HG02943 (cell line): Measurements from ENCODE around the gene ALG10.
"Not testable (repeated sequence)": the region's sequence is repeated elsewhere in the genome, so short reads cannot be mapped to it uniquely, and the experiment has no call there.

Source experiments
- ATAC-seq: cut with Tn5 transposase; IDR thresholded peaks from one replicate; pipeline ENCODE4 v1.9.1; 2021; ENCODE audit warnings: mild to moderate bottlenecking, low read depth, moderate library complexity; ENCODE audit not compliant: unreplicated experiment

ALG10 gene, protein sequence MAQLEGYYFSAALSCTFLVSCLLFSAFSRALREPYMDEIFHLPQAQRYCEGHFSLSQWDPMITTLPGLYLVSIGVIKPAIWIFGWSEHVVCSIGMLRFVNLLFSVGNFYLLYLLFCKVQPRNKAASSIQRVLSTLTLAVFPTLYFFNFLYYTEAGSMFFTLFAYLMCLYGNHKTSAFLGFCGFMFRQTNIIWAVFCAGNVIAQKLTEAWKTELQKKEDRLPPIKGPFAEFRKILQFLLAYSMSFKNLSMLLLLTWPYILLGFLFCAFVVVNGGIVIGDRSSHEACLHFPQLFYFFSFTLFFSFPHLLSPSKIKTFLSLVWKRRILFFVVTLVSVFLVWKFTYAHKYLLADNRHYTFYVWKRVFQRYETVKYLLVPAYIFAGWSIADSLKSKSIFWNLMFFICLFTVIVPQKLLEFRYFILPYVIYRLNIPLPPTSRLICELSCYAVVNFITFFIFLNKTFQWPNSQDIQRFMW

DNA sequence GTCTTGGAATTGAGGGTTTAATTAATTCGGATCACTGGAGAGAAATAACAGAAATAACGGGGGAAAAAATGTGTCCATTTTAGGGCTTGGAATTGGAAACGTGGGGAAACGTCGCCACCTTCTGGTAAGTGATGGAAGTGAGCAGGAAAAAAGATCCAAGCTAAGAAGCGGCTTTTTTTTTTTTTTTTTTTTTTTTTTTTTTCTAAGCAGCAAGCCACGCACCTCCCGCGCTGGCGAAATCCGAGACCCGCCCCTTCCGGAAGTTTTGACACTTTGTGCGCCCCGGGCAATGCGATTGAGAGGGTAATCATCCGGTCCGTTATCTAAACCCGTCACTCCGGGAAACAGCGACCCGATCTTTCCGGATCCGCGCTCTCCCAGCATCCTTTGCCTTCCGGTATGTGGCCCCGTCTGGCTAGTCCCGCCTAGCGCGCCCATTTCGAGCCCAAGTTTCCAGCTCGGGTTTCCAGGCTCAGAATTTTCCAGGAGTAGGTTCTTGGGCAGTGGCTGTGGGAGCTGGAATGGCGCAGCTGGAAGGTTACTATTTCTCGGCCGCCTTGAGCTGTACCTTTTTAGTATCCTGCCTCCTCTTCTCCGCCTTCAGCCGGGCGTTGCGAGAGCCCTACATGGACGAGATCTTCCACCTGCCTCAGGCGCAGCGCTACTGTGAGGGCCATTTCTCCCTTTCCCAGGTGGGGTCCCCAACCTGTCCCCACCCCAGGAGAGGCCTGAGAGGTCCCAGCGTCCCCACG, at the start of gene ALG10:
Gene ALG10 (plus strand): TSS at position 418 of the 752 bp plus-strand sequence. CDS start 104 bp downstream, at position 522.
- peak; percentile 100 for ATAC-seq

DNA sequence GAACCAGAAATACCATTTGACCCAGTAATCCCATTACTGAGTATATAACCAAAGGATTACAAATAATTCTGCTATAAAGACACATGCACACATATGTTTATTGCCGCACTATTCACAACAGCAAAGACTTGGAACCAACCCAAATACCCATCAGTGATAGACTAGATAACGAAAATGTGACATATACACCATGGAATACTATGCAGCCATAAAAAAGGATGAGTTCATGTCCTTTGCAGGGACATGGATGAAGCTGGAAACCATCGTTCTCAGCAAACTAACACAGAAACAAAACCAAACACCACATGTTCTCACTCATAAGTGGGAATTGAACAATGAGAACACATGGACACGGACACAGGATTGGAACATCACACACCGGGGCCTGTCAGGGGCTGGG, 49.4 kb upstream of the ALG10 start:
- ATAC-seq = not testable (repeated sequence)

DNA sequence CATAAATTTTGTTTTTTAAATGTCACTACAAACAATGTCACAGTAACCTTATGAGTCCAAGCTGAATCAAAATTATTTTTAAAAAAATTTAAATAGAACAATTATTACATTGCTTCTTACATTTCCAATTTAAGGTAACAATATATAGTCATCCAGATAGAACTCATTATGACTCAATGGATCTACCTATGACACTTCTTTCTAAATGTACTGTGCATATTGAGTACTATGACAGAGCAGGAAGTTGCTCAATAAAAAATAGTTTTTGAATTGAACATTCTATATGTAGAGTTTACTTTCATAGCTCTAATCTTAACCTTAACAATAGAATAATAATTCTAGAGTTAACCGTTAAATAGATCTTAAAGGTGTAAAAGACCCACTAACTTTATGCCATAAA, 44.4 kb upstream of the ALG10 start:
- ATAC-seq = no peak

DNA sequence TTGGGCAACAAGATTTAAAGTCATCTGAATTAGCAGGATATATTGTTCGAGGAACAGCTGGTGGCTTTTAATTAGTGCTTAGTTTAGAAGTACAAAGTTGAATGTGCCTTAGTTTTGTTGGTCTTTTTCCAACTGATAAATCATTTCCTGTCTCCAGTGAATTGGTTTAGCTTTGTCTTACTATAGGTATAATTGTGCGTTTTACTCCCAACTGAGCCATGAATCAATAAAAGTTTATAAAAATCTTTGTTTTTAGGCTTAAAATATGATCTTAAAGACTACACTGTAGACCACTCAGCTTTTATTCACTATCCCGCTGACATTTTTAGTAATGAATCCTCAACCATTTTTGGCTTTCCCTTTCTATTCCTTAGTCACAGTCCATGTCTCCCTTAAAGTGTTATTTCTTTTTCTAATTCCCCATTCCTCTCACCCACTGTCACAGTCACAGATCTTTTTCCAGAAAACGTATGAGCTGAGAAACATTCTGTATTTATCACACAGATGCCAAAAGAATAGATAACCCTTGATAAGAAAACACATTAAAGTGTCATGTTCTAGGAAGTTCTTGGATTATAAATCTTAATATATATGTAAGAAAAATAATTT, 34.0 kb upstream of the ALG10 start:
- no peak for ATAC-seq

DNA sequence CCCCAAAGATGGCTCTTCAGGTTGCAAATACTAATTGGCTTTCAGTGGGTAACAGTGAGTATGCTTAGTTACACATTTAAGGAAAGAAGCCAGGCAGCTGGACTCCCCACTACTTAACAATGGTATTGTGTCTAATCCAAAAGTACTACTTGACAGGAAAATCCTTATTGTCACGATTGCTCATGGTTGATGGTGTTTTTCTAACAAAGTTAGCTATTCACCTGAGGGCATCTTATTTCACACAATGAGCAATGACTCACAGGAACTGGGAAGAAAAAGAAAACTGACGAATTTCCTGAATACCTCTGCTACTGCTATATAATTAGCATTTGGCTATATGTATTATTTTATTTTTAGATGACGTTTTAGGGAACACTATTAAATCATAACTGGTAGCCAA, 33.4 kb upstream of the ALG10 start:
- ATAC-seq = no peak

DNA sequence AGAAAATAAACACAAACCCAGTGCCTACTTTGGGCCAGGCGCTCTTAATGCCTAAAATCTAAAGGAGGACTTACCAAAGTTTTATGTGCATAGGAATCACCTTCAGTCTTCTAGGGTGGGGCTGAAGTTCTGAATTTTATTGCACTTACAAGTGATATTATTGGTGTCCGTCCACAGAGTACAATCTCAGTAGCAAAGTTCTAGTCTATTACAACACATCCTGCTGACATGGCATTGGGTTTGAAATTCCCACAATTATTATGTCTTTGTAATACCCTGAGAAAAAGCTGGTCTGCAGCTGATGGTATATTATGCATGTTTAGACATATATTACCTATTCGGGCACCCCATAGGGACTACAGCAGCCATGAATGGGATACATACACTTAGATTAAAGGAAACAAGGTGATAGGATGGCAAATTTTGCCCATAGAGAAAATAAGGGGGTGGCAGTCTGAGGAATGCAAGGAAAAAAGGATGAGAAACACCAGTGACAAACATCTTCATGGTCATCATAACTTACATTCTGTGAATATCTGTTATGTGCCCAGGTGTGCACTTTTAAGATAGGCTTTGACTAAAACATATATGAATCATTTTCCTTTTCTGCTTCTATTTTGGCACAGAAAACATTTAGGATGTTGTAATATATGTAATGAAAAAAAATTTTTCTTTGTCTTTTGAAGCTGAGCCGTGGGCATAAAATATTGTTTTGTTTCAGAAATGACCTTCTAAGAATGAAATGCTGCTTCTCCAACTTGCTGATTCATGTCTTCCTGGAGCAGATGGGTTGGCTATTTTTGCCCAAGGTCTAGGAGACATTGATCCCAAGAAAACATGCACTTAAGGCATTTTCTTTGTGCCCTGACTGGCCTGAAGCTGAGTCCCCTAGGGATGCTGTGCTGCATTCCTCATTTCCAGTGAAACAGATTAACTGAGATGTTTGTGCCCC, 27.2 kb upstream of the ALG10 start:
- no peak for ATAC-seq

DNA sequence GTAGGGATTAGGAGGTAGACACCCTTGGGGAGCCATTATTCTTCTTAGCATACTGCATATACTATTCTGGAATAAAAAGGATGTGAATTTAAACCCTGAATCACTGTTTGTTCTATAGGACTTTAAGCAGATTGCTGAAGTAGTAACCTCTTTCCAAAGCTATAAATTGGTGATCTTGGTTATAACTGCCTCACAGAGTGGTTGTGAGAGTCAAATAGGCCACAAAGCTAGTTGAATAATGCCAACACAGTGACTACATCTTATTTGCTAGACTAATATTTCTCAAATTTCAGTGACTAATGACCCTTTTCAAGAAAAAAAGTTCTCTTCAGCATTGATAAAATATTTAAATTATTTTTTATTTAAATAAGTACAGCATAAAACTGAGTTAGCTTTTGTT, 13.5 kb upstream of the ALG10 start:
- ATAC-seq = not testable (repeated sequence)

DNA sequence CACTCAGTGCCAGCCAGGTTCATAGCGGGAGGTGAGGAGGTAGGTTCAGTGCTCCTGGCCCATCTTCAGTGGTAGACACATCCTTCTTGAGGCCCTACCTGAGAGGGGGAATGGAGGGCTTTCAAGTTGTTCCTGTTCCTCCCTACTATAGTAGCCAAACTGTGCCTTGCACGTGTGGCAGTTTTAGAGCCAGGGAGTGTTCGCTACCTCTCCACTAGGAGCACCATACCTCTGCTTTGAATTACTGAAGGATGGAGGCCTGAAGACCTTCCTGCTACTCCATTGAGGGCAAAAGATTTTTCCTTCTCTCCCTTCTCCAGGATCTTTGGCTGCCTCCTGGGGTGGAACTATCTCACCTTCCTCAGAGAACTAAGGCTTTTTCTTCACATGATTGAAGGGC, 5.9 kb upstream of the ALG10 start:
- no peak for ATAC-seq

DNA sequence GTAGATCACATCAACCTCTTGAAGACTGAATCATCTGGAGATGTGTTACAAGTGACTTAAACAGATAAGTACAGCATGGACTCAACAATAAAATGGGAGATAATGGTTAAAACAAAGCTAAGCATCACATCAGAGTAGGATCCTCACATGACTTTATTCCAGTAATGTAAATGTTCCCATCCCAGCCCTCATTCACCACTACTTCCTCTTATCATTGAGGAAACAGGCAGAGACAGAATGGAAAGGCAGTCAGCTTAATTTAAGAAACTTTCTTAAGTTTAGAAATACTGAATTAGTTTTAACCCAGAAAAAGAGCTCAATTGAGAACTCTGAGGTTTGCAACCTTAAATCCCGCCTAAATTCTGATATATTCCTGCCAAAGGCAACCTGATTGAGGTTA, 1.2 kb upstream of the ALG10 start:
- ATAC-seq = no peak

DNA sequence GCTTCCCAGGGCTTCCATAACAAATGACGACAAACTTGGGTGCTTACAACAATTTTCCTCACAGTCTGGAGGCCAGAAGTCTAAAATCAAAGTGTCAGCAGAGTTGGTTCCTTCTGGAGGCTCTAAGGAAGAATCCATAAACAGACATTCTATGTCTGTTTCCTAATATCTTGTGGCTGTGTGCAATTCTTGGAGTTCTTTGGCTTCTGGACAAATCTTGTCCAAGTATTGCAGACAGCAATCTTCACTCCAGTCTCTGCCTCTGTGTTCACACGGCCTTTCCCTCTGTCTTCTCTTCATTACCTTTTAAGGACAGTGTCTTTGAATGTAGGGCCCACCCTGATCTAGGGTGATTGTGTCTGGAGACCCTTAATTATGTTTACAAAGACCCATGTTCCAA, 5.4 kb downstream of the ALG10 start:
- ATAC-seq = not testable (repeated sequence)

DNA sequence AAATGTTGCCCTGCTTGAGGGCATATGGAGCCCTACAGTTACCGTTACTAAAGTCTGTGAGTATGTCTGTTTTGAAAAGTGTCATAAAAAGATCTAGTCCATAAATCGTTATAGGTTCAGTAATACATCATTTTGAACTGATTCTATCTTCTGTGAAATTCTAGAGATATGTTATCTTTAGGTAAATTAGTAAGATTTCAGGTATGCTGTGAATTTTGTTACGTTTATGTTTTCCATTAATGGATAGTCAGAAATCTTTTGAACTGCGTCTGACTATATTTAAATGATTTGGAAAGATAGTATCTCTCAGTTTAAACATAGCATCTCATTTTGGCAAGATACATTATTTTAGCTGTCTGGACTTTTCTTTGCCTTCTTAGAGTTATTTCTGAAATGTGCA, 8.3 kb downstream of the ALG10 start:
- no peak for ATAC-seq

DNA sequence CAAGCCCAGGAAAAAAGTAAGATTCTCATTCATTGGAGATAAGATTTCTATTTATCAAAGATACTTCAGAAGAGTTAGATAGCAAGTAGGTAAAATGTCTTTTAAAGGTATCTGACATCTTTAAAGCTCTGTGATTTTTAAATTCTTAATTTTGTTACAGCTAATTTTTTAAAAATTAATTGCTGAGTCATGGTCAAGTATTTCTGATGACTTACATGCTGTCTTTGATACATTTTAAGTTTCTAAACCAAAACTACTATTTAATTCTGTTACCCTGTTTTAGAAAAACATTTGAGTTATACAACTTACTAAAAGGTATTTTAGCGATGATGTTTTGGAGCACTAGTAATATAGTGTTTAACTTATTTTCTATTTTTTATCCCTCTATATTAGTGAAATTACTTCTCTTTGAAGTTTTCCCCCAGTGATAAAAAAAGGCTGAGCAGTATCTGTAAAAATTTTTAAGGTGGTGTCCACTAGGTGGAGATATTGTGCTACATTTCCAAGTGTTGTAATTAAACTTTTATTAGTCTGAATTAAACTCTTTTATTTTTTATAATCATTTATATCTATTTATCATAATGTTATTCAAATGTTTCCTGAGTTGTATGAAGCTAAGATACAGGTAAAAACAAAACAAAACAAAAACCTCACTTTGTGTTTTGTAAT, 11.5 kb downstream of the ALG10 start:
- no peak for ATAC-seq

DNA sequence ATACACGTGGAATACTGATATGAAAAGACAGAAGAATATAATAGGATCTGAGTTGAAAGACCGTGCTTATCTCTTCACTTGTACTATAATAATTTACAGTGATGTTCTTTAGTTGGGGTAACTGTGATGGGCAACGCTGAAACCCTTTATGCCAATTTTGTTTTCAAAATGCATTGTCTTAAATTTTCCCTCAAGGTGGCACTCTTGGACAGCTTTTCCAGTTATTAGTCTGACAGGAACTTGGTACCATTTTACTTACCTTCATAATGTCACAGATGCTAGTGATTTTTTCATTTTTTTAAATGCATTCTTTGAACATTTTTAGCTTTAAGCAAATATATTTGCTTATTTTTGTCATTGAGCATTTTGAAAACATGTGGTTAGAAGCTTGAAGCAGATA, 16.1 kb downstream of the ALG10 start:
- ATAC-seq = not testable (repeated sequence)

DNA sequence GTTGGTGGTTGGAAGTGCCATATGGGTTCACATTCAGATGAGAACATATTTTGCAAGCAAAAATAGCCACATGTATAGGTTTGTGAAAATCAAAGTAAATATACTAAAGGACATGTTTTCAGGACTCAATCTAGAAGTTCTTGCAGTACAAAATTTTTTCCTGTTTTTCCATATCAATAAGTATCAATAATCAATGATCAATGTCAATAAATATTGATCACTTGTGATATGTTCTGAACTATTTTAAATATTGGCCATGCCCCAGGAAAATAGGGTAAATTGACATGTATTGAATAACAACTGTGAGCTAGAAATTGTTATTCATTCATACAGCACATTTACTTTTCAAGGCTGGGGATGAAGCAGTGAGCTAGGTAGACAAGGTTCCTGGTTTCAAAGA, 24.3 kb downstream of the ALG10 start:
- ATAC-seq = no peak

DNA sequence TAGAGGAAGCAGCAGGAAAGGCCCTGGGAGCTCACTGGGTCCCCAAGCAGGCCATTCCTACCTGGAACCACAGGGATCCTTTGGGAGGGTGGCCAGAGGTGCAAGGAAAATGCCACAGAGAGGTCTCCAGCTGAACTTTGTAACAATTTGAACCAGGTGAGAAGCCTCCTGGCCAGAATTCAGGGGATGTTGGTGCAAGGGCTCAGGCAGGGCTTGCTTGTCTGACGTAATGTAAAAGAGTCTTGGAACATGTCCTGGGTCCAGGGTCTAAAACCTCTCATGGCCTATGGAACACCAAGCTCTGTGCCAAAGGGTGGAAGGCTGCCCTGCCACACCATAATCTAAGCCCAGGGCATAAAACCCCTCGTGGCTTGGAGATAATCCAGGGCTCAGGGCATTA, 25.6 kb downstream of the ALG10 start:
- not testable (repeated sequence) for ATAC-seq

DNA sequence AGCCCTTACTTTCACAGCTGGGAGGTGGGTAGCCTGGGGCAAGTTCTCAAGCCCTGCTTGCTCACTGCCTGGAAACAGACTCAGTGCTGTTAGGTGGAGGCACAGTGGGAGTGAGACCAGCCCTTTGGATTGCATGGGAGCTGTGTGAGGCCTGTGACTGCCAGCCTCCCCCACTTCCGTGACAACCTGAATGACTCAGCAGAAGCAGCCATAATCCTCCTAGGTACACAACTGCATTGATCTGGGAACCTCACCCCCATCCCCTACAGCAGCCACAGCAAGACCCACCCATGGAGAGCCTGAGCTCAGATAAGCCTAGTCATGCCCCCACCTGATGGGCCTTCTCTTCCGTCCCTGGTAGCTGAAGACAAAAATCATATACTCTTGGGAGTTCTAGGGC, 26.4 kb downstream of the ALG10 start:
- no peak for ATAC-seq

DNA sequence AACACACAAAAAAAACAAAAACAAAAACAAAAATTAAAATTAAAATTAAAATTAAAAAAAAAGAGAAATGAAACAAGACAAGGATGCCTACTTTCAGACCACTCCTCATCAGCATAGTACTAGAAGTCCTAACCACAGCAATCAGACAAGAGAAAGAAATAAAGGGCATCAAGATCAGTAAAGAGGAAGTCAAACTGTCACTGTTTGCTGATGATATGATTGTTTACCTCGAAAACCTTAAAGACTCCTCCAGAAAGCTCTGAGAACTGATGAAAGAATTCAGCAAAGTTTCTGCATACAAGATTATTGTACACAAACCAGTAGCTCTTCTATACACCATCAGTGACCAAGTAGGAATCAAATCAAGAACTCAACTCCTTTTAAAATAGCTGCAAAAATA, 29.2 kb downstream of the ALG10 start:
- ATAC-seq = no peak

DNA sequence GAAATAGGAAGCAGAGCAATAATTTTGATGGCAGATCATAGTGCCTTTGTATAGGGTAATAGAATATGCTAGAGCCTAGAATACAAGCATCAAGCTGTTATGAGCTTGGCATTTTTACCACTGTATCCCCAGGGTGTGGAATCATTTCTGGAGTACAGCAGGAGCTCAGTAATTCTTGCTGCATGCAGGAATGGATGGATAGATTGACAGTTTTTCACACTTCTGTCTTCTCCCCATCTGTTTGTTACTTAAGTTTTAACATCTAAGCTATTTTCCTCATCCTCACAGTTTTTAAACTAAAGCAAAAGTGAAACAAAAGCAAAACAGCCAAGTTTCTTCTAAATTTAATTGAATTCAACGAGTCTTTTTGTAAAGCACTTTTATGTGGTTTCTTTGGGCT, 32.6 kb downstream of the ALG10 start:
- no peak for ATAC-seq
